HepG2 (cell line): Measurements from ENCODE around the gene CKB. TPM values are rescaled to one million over a fixed set of nuclear protein-coding genes. Genes with fewer than 3 reads are reported as not detected.

Experiments used
- ATAC-seq: fragments of 200-7000 bp; cut with Tn5 transposase; 3 replicates; pipeline ENCODE4 v1.9.1; 2020; ENCODE audit warnings: mild to moderate bottlenecking, moderate library complexity
- BruUV-seq: library from RNA; stranded (reverse); fragments of 400-500 nt; replicated peaks from 2 replicates; lab custom pipeline; 2021; lab: Mats Ljungman, UMichigan
- CTCF ChIA-PET: fragments of 300-600 bp; formaldehyde crosslinking; extraction: SDS; loops from one replicate; lab custom pipeline; 2021; ENCODE audit warnings: low total read pairs, inconsistent platforms, low intra/inter-chr PET ratio; lab: Yijun Ruan, JAX
- POLR2A ChIA-PET: fragments of 350-600 bp; sonication (Branson Sonifier 250); formaldehyde crosslinking; loops from one replicate; lab custom pipeline; 2020; ENCODE audit warnings: antibody characterized with exemption, inconsistent platforms; lab: Yijun Ruan, JAX
- DNase-seq: peaks from one replicate; pipeline ENCODE4 v3.0.0-alpha.2; 2015; ENCODE audit warnings: low spot score
- FAIRE-seq: peaks from 3 replicates; lab custom pipeline; 2011; peaks lifted over from hg19 to GRCh38; lab: Jason Lieb, UNC
- H2AFZ ChIP-seq: one replicate; pipeline ENCODE4 v1.6.1; 2011; ENCODE audit warnings: low read length, inconsistent platforms
- H3K27ac ChIP-seq: fragments of 300-600 bp; 3 replicates; pipeline ENCODE4 v1.8.0; 2011; ENCODE audit warnings: mixed run types, mild to moderate bottlenecking, mixed read lengths, low read length, inconsistent platforms; ENCODE audit not compliant: insufficient read depth; ENCODE audit errors: extremely low read length
- H3K27me3 ChIP-seq, 2 experiments: fragments of 200-600 bp in 1 of 2; 2 replicates in 1 of 2; 3 replicates in 1 of 2; pipeline versions ENCODE4 v1.6.0 to v1.8.0; 2011; ENCODE audit warnings: low read length in 2 of 2, mild to moderate bottlenecking in 2 of 2, moderate library complexity in 2 of 2, inconsistent platforms in 1 of 2; ENCODE audit not compliant: insufficient read depth in 2 of 2, control insufficient read depth in 1 of 2
- H3K36me3 ChIP-seq, 2 experiments: fragments of 200-600 bp in 1 of 2; replicated peaks in 1 of 2; 2 replicates in 1 of 2; 3 replicates in 1 of 2; pipeline versions ENCODE4 v1.5.1 to v1.8.0; 2011; ENCODE audit warnings: low read length in 2 of 2, inconsistent platforms in 1 of 2; ENCODE audit not compliant: insufficient read depth in 2 of 2, control insufficient read depth in 1 of 2
- H3K4me1 ChIP-seq: 2 replicates; pipeline ENCODE4 v1.5.1; 2012; ENCODE audit warnings: low read length, inconsistent platforms; ENCODE audit not compliant: insufficient read depth
- H3K4me2 ChIP-seq: 2 replicates; pipeline ENCODE4 v1.6.0; 2011; ENCODE audit warnings: low read depth, low read length, inconsistent platforms
- H3K4me3 ChIP-seq, 3 experiments: fragments of 200-600 bp in 1 of 3; sonication (generic), shearing (Covaris generic) in 1 of 3; replicated peaks in 1 of 3; 2 replicates each; pipeline ENCODE4 v1.5.1; 2011 to 2016; ENCODE audit warnings: low read length in 3 of 3, inconsistent platforms in 2 of 3, low read depth in 2 of 3, mild to moderate bottlenecking in 2 of 3, control low read depth in 1 of 3, mixed read lengths in 1 of 3; ENCODE audit not compliant: insufficient read depth in 1 of 3
- H3K79me2 ChIP-seq: one replicate; pipeline ENCODE4 v1.6.1; 2011; ENCODE audit warnings: low read length, inconsistent platforms; ENCODE audit not compliant: insufficient read depth
- H3K9ac ChIP-seq: 2 replicates; pipeline ENCODE4 v1.6.0; 2011; ENCODE audit warnings: mild to moderate bottlenecking, low read depth, low read length, inconsistent platforms; ENCODE audit not compliant: insufficient read depth
- H3K9me3 ChIP-seq: 2 replicates; pipeline ENCODE4 v1.5.1; 2012; ENCODE audit warnings: mild to moderate bottlenecking, low read length
- H4K20me1 ChIP-seq: 2 replicates; pipeline ENCODE4 v1.6.0; 2011; ENCODE audit warnings: inconsistent platforms, mild to moderate bottlenecking, low read length, moderate library complexity; ENCODE audit not compliant: insufficient read depth
- ARNTL ChIP-seq: sonication (generic); formaldehyde crosslinking; IDR thresholded peaks from 2 replicates; pipeline ENCODE4 v1.4.0; 2020; ENCODE audit warnings: mild to moderate bottlenecking, missing genetic modification reagents
- KLF15 ChIP-seq: sonication (generic); formaldehyde crosslinking; IDR thresholded peaks from 2 replicates; pipeline ENCODE4 v1.8.1; 2023; ENCODE audit warnings: borderline replicate concordance, mild to moderate bottlenecking, inconsistent platforms, missing genetic modification reagents, mixed read lengths
- NCOR1 ChIP-seq: fragments of 200-600 bp; sonication (generic); IDR thresholded peaks from 2 replicates; pipeline ENCODE4 v1.7.0; 2017; ENCODE audit warnings: antibody characterized with exemption, low read length, borderline replicate concordance
- RFXAP ChIP-seq: sonication (generic); formaldehyde crosslinking; IDR thresholded peaks from 2 replicates; pipeline ENCODE4 v1.4.0; 2020; ENCODE audit warnings: missing genetic modification reagents, borderline replicate concordance
- SOX5 ChIP-seq: IDR thresholded peaks from 2 replicates; pipeline ENCODE4 v1.6.1; 2016; ENCODE audit warnings: borderline replicate concordance
- TEAD2 ChIP-seq: sonication (generic); formaldehyde crosslinking; IDR thresholded peaks from 2 replicates; pipeline ENCODE4 v1.9.0; 2021; ENCODE audit warnings: missing genetic modification reagents
- UBTF ChIP-seq: sonication (generic); formaldehyde crosslinking; IDR thresholded peaks from 2 replicates; pipeline ENCODE4 v1.4.0; 2020; ENCODE audit warnings: mild to moderate bottlenecking, missing genetic modification reagents
- ZNF337 ChIP-seq: sonication (generic); formaldehyde crosslinking; IDR thresholded peaks from 2 replicates; pipeline ENCODE4 v1.5.1; 2020; ENCODE audit warnings: missing genetic modification reagents, low read depth, mild to moderate bottlenecking, borderline replicate concordance
- ZNF530 ChIP-seq: sonication (generic); formaldehyde crosslinking; IDR thresholded peaks from 2 replicates; pipeline ENCODE4 v1.5.0; 2020; ENCODE audit warnings: low read depth, mild to moderate bottlenecking, missing genetic modification reagents
- WGBS: methylation state at CpG from one replicate; pipeline ENCODE4 v1.1.6; 2017; ENCODE audit warnings: low lambda C conversion rate; 5-methylcytosine and 5-hydroxymethylcytosine counted together
- in situ Hi-C: cut with HindIII; loops from 2 replicates; pipeline ENCODE4 v1.10.0; 2017; ENCODE audit warnings: low pct_unique_long_range_greater_than_20kb; ENCODE audit not compliant: extremely low pct_ligation_motif_present
- intact Hi-C: fragments of 100-400 bp; cut with micrococcal nuclease; formaldehyde crosslinking; loops from one replicate; pipeline ENCODE4 v1.10.0; 2022; ENCODE audit not compliant: unreplicated experiment
- polyA plus RNA-seq, 8 experiments: library from polyadenylated mRNA; depleted of rRNA in 3 of 8; stranded (reverse) in 7 of 8; unstranded in 1 of 8; fragments of >200 nt; fragmentation: Illumina TruSeq in 4 of 8; extraction: Trizol in 4 of 8; gene quantifications; 2 replicates each; pipeline versions ENCODE4 v1.2.1 to v1.2.3, GENCODE V29; 2011 to 2016; ENCODE audit warnings: low read depth in 4 of 8, missing spikeins in 1 of 8, mixed read lengths in 1 of 8; ENCODE audit not compliant: insufficient read depth in 1 of 8
- total RNA-seq, 5 experiments: library from RNA; depleted of rRNA; stranded (reverse); fragments of >200 nt; fragmentation: Illumina TruSeq; extraction: Trizol; gene quantifications; 2 replicates each; pipeline ENCODE4 v1.2.3, GENCODE V29; 2016; ENCODE audit warnings: low read depth in 1 of 5
- TF ChIP-seq, protein P1 (sequence below): sonication (generic); formaldehyde crosslinking; IDR thresholded peaks from 2 replicates; pipeline ENCODE4 v1.4.0; 2020; ENCODE audit warnings: mild to moderate bottlenecking, missing genetic modification reagents, borderline replicate concordance
- TF ChIP-seq, protein P2 (sequence below): sonication (generic); formaldehyde crosslinking; IDR thresholded peaks from 2 replicates; pipeline ENCODE4 v1.8.1; 2023; ENCODE audit warnings: mild to moderate bottlenecking, missing genetic modification reagents

The CKB gene
- total and polyA plus RNA-seq, 2 of the 13 experiments (the other 11 are each of a cell fraction or from before 2014, with no cell fraction given) = 82.3 to 217 TPM

GRCh38 chr14:103523575-103523954, 935 bp upstream of the CKB start:
- TF ChIP-seq, protein P1, sequence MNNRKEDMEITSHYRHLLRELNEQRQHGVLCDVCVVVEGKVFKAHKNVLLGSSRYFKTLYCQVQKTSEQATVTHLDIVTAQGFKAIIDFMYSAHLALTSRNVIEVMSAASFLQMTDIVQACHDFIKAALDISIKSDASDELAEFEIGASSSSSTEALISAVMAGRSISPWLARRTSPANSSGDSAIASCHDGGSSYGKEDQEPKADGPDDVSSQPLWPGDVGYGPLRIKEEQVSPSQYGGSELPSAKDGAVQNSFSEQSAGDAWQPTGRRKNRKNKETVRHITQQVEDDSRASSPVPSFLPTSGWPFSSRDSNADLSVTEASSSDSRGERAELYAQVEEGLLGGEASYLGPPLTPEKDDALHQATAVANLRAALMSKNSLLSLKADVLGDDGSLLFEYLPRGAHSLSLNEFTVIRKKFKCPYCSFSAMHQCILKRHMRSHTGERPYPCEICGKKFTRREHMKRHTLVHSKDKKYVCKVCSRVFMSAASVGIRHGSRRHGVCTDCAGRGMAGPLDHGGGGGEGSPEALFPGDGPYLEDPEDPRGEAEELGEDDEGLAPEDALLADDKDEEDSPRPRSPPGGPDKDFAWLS (CRISPR knock-in tag) = no peak
- TF ChIP-seq, protein P2, sequence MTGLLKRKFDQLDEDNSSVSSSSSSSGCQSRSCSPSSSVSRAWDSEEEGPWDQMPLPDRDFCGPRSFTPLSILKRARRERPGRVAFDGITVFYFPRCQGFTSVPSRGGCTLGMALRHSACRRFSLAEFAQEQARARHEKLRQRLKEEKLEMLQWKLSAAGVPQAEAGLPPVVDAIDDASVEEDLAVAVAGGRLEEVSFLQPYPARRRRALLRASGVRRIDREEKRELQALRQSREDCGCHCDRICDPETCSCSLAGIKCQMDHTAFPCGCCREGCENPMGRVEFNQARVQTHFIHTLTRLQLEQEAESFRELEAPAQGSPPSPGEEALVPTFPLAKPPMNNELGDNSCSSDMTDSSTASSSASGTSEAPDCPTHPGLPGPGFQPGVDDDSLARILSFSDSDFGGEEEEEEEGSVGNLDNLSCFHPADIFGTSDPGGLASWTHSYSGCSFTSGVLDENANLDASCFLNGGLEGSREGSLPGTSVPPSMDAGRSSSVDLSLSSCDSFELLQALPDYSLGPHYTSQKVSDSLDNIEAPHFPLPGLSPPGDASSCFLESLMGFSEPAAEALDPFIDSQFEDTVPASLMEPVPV = no peak
- TF ChIP-seq ZNF337 (no peak), TEAD2 (CRISPR knock-in tag) (no peak), SOX5 (CRISPR knock-in tag) (no peak), UBTF (CRISPR knock-in tag) (no peak), NCOR1 (no peak), ARNTL (no peak), RFXAP (CRISPR knock-in tag) (no peak), ZNF530 (no peak), KLF15 (CRISPR knock-in tag) (no peak)

More at GRCh38 chr14:103523575-103523954, 935 bp upstream of the CKB start:
- Histone ChIP-seq H3K79me2 (peaks cover 12% of the 10 kb centered on the region), H3K9ac (no peak overlapping the region), H4K20me1 (no peaks in the 10 kb centered on the region), H3K9me3 (no peaks in the 10 kb centered on the region), H3K27ac (no peak overlapping the region), H3K4me2 (no peak overlapping the region), H2AFZ (no peak overlapping the region), H3K27me3 (no peaks in the 10 kb centered on the region), H3K4me3 (no peak overlapping the region), H3K4me1 (peaks cover 64% of the 10 kb centered on the region), H3K36me3 (peaks cover 0 to 10% of the 10 kb centered on the region in 2 experiments; a peak in 3 of 5 replicates)
- ChIA-PET POLR2A (interaction anchor here (1.6 kb wide), 1 partner anchor 19 kb away, joined by 3 read pairs; no protein-coding TSS in a partner anchor), CTCF (no interaction called here)
- DNase-seq (no peak), ATAC-seq (no peak), FAIRE-seq (no peak)
- WGBS = 93% methylated on average over 10 of the region's 10 CpGs
- BruUV-seq = no TSS peak
- in situ Hi-C loops = no loop called here
- intact Hi-C loops = no loop called here
